GM21381 (cell line): ENCODE data around the gene CD200R1L.

Experiments
- ATAC-seq: cut with Tn5 transposase; IDR thresholded peaks from one replicate; pipeline ENCODE4 v1.9.1; 2021; ENCODE audit warnings: mild to moderate bottlenecking, moderate library complexity; ENCODE audit not compliant: unreplicated experiment

CD200R1L gene

DNA sequence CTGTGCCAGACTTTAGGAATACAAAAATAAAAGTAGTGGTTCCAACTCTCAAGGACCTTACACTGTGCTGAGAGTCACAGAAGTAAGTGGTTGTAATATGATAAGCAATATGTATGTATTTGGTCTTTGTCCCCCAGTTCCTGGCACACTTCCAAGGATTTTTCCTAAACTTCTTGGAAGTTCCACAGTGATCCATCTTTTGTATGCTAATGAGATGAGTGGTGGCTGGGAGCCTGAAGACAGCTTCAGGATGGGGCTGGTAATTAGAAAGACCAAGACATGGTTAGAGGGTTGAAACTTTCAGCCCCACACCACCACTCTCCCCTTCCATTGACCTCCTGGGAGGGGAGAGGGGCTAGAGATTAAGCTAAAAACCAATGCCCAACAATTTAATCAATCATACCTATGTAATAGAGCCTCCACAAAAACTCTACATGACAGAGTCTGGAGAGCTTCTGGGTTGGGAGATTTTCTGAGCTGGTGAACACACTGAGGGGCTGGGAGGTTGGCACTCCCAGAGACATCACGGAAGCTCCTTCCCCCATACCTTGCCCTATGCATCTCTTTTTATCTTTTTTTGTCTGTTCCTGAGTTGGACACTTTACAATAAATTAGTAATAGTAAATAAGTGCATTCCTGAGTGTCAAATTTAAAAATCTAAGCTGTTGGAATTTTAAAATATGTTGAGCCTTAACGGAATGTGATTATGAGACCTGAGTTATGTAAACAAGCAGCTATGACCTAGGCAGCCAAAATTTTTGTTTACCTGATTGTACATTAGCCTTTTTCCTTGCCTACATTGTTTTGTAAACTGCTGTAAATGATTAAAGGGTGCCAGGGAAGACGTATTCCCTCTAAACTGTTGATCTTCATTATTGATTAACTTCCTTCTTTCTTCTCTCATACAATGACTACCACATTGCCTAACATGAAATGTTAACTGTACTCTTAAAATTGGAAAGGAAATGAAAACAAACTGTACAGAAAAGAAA is 24.3 kb downstream of the CD200R1L start:
- no peak for ATAC-seq

DNA sequence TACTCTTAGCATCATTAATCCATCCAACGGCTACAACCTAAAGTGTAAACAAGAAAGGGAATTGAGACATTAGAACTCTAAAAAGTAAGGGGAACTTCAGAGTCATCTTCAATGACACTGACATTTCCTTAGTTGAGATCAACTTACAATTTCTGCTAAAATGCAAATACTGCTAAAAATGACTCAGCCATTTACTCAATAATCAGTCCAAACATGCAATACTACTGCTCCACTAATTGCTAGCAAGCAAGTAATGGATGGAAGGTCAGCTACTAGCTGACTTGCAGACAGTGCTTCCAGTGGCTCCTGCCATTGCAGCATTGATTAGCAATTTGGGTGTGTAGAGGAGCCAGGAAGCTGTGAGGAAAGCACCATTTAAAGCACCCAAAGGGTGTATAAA is 28.4 kb downstream of the CD200R1L start:
- ATAC-seq, result no peak

DNA sequence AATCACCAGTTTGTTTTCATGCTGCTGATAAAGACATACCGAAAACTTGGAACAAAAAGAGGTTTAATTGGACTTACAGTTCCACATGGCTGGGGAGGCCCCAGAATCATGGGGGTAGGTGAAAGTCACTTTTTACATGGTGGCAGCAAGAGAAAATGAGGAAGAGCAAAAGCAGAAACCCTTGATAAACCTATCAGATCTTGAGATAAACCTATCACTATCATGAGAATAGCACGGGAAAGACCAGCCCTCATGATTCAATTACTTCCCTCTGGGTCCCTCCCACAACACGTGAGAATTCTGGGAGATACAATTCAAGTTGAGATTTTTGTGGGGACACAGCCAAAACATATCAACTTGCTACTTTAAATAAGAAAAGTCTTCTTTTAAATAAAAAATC is 28.9 kb downstream of the CD200R1L start:
- ATAC-seq, result no peak

DNA sequence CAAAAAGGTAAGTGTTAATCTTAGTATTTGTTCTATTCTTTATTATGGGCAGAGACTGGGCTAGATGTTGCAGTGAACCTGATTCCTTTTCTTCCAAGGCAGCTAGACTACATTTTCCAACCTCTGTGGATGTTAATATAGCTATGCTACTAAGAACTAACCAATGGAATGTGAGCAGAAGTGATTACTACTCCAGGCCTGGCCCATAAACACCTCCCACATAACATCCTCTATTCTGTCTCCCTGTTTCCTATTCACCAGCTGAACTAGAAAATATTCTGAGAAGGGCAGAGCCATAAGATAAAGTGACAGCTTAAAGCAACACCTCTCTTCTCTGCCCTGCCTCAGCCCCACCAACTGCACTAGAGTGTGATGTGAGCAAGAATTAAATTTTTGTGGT is 29.4 kb downstream of the CD200R1L start:
- ATAC-seq, result no peak

- ATAC-seq, result no peak
These were observed 30.7 kb downstream of the CD200R1L start for GRCh38 chr3:112815981-112816380.

GRCh38 chr3:112814266-112814665 is 32.4 kb downstream of the CD200R1L start:
- no peak for ATAC-seq

- ATAC-seq, result peak; percentile 58
These were observed 32.9 kb downstream of the CD200R1L start for GRCh38 chr3:112813723-112814171.

DNA sequence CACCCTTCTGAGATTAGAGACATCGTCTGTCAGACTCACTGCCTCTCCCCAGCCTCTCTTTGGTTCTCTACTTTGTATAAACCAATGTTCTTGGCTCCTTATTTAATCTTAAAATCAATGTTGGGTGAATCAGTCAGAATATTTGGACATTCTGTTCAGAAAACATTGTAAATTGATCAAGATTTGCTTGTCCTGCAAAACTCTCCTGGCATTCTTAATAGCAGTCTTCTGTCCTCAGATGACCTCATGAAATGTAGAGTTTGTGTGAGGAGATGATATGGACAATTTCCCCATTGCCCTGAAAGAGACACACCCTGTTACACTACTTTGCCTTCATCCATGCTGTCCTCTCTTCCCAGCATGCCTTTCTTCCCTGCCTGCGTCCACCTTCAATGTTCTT is 33.6 kb downstream of the CD200R1L start:
- no peak for ATAC-seq

DNA sequence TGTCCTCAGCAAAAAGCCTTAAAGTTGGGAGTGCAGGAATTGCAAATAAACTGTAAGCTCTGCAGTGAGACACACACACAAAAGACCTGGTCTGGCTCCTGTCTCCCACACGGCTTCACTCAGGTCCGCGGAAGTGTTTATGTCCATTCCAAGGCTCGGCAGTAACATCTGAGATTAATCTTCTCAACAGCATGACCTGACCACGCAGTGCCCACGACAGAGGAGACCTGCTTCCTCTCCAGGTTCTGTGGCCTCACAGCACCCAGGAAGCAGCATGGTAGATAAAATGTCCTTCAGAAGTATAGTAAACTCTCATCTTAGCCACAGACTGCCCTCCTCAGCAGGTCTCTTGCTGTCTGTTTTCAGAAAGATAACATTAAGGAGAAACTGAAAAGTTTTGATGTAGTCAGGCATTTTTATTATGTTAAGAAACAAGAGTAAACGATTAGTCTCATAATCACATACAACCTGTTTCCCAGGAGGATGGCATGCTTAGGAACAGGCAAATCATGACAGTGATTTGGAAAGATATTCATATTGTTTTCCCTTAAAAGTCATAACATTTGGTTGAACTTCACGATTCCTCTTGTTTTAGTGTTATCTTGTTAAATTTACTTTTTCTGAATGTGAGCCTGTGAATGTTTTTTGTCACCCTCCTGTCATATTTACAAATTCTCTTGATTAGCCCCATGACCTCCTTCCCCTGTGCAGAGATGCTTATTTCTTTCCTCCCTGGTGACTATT is 34.6 kb downstream of the CD200R1L start:
- no peak for ATAC-seq

DNA sequence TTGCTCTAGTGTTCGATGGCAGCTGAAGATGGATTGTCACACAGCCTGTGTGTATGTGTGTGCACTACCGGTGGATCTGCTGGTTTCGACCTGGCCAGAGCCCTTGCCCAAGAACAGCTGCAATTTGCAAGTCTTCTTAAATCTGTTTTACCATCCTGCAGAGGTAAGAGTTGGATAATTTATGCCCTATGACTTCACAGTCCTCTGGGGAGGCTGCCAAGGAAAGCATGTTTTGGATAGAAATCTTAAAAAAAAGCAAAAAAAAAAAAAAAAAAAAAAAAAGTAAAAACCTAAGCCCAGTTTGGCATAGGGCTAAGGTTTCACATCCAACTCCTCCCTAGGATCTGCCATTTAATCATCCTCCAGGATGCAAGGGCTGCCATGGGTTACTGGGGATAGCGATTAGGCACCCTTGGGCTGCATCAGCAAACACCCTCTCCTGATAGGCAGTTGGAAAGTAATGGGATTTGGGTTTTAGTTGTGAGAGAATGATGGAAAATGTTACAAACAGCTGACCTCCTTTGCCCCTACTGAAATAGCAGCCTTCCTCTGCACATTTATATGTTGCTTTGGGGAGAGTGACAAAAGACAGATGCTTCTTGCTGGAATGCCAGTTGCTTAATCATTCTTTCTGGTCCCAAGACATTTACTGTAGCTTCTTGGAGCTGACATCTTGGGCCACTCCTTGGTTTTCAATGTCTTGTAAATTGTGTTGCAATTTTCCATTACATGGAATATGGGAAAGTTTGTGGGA is 35.4 kb downstream of the CD200R1L start:
- ATAC-seq, result no peak

DNA sequence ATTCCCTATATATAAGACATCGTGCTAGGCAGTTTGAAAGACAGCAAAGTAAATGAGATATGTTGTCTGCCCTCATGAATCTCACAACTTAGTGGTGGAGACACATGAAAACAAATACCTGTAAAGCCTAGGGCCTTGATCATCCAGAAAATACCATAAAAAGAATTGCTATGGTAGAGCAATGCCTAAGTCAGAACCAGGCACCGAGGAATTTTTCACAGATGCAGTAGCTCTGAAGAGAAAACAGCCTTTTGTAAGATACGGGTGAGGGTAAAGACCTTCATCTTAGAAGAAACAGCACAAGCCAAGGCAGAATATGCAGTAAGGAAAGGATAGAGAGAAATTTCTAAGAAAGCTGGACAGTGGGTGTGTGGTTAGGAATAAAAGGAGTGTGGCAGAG is 36.1 kb downstream of the CD200R1L start:
- ATAC-seq, result no peak

DNA sequence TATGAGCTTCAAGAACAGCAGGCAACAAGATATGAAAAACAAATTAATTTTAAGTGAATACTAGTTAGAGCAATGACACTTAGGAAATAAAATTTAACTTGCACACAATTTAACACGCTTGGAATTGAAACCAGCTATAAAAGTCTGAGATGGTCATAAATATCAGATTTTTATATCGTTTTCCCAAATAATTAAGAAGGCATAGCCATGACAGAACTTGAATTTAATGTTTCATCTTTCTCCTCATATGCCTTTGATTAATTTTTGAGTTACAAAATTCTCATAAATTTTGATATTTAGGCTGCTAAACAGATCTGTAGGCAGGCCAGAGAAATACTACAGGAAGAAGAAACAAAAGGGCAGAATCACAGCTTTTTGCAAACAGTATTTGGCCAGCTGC is 38.5 kb downstream of the CD200R1L start:
- no peak for ATAC-seq

- ATAC-seq, result no peak
These were observed 39.0 kb downstream of the CD200R1L start for GRCh38 chr3:112807685-112808084.

DNA sequence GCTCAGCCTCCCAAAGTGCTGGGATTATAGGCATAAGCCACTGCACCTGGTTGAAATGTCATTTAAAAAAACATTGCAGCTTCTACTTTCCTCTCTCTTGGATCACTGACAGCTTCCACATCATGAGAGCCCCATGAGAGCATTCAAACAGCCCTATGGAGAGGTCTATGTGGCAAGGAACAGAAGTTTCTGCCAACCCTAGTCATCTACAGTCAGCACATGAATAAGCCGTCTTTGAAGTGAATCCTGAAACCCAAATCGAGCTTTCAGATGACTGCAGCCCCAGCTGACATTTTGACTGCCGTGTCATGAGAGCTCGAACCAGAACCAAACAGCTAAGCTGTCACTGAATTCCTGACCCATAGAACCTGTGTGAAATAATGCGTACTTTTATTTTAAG is 39.8 kb downstream of the CD200R1L start:
- no peak for ATAC-seq

- ATAC-seq, result no peak
These were observed 41.5 kb downstream of the CD200R1L start for GRCh38 chr3:112805126-112805525.

- ATAC-seq, result no peak
These were observed 42.6 kb downstream of the CD200R1L start for GRCh38 chr3:112804021-112804420.

GRCh38 chr3:112803467-112803866 is 43.2 kb downstream of the CD200R1L start:
- no peak for ATAC-seq

- ATAC-seq, result no peak
These were observed 44.3 kb downstream of the CD200R1L start for GRCh38 chr3:112802338-112802737.

- no peak for ATAC-seq
These were observed 46.7 kb downstream of the CD200R1L start for GRCh38 chr3:112799946-112800345.

- ATAC-seq, result no peak
These were observed 52.0 kb downstream of the CD200R1L start for GRCh38 chr3:112794622-112795172.
